ENCODE measurements around the gene ZFP30. TPM values are rescaled to one million over a fixed set of nuclear protein-coding genes. Genes with fewer than 3 reads are reported as not detected.

Gene ZFP30
- total and polyA plus RNA-seq, 2 of the 13 experiments (the other 11 are each of a cell fraction or from before 2014, with no cell fraction given), result 3.4 to 19.2 TPM

GRCh38 chr19:37594304-37594981, 60.8 kb downstream of the ZFP30 start, which contains the start of the genes ZNF540 and ZNF571 (continued):
- TF ChIP-seq TRAFD1 (CRISPR knock-in tag; IDR thresholded peaks at IDR 0.05; ENCODE audit: borderline replicate concordance) (no peak; the same call in 1 of the 2 replicates), EEA1 (CRISPR knock-in tag; IDR thresholded peaks at IDR 0.05; ENCODE audit: borderline replicate concordance) (0 out of 2 replicates have a peak, but pooled peaks have one; percentile 0), ZBTB14 (CRISPR knock-in tag; IDR thresholded peaks at IDR 0.05) (no peak), ZNF552 (CRISPR knock-in tag; IDR thresholded peaks at IDR 0.05; ENCODE audit: borderline replicate concordance) (no peak), ATF4 (CRISPR knock-in tag; IDR thresholded peaks at IDR 0.05) (peak in 1 of 2 experiments; percentile 57; a peak in 2 of 4 replicates), ATM (IDR thresholded peaks at IDR 0.05; ENCODE audit: borderline replicate concordance) (no peak), ESRRA (CRISPR knock-in tag; IDR thresholded peaks at IDR 0.05; ENCODE audit: low read depth) (no peak; the same call in 1 of the 2 replicates), FOXA1 (IDR thresholded peaks at IDR 0.05) (no peak), FOXA1 (CRISPR knock-in tag; IDR thresholded peaks at IDR 0.05) (peak; percentile 43), ZNF275 (CRISPR knock-in tag; IDR thresholded peaks at IDR 0.05; ENCODE audit: borderline replicate concordance) (no peak), BRD4 (CRISPR knock-in tag; IDR thresholded peaks at IDR 0.05) (no peak), RAD51 (IDR thresholded peaks at IDR 0.05; ENCODE audit: borderline replicate concordance) (no peak), LRRFIP1 (CRISPR knock-in tag; conservative IDR thresholded peaks at IDR 0.05) (no peak), ZNF501 (CRISPR knock-in tag; IDR thresholded peaks at IDR 0.05) (peak; percentile 67; the same call in 1 of the 2 replicates), LCORL (IDR thresholded peaks at IDR 0.05) (0 out of 2 replicates have a peak, but pooled peaks have one; percentile 24), LCORL (CRISPR knock-in tag; IDR thresholded peaks at IDR 0.05) (no peak; the same call in 1 of the 2 replicates), ZNF282 (IDR thresholded peaks at IDR 0.05; ENCODE audit: partially characterized antibody) (no peak), CREB1 (IDR thresholded peaks at IDR 0.05) (peak; percentile 73), CREB1 (CRISPR knock-in tag; IDR thresholded peaks at IDR 0.05) (peak; percentile 94), ZNF496 (CRISPR knock-in tag; IDR thresholded peaks at IDR 0.05; ENCODE audit: insufficient replicate concordance) (no peak)
- TF ChIP-seq, protein P1, sequence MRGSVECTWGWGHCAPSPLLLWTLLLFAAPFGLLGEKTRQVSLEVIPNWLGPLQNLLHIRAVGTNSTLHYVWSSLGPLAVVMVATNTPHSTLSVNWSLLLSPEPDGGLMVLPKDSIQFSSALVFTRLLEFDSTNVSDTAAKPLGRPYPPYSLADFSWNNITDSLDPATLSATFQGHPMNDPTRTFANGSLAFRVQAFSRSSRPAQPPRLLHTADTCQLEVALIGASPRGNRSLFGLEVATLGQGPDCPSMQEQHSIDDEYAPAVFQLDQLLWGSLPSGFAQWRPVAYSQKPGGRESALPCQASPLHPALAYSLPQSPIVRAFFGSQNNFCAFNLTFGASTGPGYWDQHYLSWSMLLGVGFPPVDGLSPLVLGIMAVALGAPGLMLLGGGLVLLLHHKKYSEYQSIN (CRISPR knock-in tag; IDR thresholded peaks at IDR 0.05; ENCODE audit: borderline replicate concordance), result no peak
